GM21360 (cell line): ENCODE measurements around the gene ZNF682.
"Not testable (repeated sequence)": the region's sequence is repeated elsewhere in the genome, so short reads cannot be mapped to it uniquely, and the experiment has no call there.

ENCODE experiments used
- ATAC-seq: cut with Tn5 transposase; IDR thresholded peaks from one replicate; pipeline ENCODE4 v1.9.1; 2021; ENCODE audit warnings: mild to moderate bottlenecking, moderate library complexity; ENCODE audit not compliant: unreplicated experiment

Gene ZNF682

GRCh38 chr19:20005741-20006140 lies 33.6 kb downstream of the ZNF682 start:
- no peak for ATAC-seq

DNA sequence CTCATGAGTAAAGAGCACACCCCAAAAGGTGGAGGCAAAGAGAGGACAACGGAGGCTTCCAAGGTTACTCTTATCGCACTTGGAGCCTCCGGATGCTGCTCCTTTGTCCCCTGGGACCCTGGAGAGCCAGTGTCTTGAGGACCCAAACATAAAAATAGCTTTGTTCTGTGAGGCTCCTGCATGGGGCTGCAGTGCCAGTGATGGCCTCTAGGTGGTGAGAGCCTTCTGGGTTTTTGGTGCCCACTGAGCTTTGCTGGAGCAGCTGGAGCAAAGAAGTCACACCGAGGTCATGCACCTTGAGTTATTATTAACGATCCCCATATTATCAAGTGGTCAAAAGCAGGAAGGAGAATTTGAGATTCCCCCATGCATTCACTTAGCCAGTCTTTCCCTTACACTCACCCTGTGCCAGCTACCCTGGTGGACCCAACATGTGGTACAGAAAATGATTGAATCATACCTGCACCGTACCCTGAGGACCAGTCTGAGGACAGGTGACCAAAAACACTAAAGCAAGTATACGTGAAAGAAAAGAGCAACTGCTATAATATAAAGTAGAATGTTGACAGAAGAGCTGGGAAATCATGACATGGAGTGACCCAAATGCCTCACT lies 41.5 kb downstream of the ZNF682 start:
- no peak for ATAC-seq

GRCh38 chr19:19966862-19967261 lies 72.4 kb downstream of the ZNF682 start:
- no peak for ATAC-seq

GRCh38 chr19:19966126-19966525 lies 73.2 kb downstream of the ZNF682 start:
- not testable (repeated sequence) for ATAC-seq

DNA sequence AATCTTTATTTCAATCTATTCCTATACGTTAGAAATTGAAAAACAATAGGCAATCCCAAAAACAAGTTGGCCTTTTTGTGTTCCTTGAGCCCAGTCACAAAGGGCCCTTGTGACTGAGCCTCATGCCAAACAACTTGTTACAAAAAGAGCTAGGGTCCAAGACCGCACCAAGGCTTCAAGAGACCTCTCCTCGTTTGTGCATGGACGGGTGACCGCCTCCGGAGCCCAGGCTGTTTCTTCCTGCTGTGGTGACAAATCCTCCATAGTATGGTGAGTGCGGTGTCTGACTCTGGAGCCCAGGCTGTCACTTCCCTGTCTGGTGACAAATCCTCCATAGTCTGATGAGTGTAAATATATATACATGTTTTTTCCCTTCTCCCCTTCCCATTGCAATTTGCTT lies 74.9 kb downstream of the ZNF682 start:
- ATAC-seq = no peak

GRCh38 chr19:19959151-19959799 lies 80.0 kb downstream of the ZNF682 start:
- not testable (repeated sequence) for ATAC-seq

DNA sequence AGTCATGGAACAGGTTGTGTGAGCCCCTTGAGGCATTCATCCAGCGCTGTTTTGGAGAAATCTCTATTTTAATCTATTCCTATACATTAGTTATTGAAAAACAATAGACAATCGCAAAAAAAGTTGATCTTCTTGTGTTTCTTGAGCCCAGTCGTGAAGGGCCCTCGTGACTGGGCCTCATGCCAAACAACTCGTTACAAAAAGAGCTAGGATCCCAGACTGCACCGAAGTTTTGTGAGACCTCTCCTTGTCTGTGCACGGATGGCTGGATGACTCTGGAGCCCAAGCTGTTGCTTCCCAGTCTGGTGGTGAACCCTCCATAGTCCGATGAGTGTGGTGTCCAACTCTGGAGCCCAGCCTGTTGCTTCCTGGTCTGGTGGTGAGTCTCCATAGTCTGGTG lies 81.5 kb downstream of the ZNF682 start:
- not testable (repeated sequence) for ATAC-seq

DNA sequence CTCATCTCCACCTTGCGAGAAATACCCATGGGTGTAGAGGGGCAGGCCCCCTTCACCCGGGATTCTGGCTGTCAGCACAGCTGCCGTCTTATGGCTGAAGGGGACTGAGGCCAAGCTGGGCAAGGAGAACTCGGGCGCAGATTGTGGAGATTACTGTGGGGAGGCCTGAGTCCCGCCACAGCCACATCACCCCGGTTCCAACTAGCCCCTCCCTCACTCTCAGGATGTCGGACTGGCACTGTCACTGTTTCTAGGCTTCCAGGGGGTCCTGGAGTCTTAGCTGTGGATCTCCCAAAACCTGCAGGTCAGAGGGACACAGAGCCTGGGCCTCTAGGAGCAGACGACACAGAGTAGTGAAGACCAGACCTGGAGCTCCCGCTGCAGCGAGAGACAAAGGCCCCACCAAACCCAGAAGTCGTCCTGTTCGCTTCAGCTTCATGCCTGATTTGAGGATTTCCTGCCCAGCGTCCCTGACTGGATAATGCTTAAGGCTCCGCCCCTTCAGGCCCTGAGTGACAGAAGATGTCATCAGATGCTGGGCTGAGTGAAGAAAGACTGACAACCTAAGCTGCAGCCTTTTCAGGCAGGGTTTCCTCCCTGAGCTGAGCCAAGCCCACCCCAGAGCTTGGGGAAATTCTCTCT lies 82.8 kb downstream of the ZNF682 start:
- no peak for ATAC-seq

DNA sequence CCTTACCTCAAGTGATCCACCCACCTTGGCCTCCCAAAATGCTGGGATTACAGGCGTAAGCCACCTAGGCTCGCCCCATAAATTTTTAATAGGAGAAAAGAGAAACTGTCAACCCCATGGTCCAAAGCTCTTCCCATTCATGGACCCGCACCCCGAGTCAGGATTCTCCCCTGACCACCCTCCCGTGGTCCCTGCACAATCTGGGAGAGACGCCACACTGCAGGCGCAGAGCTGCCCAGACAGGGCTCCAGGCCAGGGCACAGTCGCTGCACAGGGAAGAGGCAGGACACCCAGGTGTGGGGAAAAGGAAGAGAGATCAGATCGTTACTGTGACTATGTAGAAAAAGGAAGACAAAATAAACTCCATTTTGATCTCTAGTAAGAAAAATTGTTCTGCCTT lies 84.1 kb downstream of the ZNF682 start:
- no peak for ATAC-seq
